RKO (cell line): Measurements from ENCODE around the gene JAKMIP3.

Experiments
- DNase-seq: peaks from one replicate; pipeline ENCODE4 v3.0.0-alpha.2; 2016; ENCODE audit warnings: low spot score

The JAKMIP3 gene

DNA sequence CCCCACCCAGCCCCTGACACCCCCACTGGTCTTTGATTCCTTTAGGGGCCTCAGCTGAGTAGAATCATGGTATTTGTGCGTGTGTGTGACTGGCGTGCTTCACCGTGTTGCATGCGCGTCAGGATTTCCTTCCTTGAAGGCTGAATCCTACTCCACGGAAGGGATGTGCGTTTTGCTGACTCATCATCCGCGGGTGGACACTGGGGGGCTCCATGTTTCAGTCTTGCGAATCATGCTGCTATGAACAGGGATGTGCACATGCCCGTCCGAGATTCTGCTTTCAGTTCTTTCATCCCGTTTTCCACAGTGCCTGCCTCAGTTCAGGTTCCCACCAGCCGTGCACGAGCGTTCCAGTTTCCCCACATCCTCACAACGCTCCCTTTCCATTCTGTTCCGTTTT is 20.9 kb upstream of the JAKMIP3 start:
- DNase-seq: no peak

DNA sequence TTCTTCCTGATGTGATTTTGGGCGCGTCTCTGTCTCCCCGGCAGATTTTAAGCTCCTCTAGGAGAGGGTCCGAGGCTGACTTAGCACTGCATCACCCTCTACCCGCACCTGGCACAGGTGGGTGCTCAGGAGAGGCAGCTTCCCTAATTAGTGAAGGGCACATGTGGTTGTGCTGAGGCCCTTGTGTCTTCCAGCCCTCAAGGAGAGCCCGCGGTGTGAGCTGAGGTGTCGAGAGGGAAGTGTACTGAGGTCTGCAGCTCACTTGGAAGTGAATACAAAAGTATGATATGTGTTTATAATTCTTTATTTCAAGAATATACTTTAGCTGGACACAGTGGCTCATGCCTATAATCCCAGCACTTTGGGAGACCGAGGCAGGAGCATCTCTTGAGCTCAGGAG is 20.4 kb upstream of the JAKMIP3 start:
- no peak for DNase-seq

DNA sequence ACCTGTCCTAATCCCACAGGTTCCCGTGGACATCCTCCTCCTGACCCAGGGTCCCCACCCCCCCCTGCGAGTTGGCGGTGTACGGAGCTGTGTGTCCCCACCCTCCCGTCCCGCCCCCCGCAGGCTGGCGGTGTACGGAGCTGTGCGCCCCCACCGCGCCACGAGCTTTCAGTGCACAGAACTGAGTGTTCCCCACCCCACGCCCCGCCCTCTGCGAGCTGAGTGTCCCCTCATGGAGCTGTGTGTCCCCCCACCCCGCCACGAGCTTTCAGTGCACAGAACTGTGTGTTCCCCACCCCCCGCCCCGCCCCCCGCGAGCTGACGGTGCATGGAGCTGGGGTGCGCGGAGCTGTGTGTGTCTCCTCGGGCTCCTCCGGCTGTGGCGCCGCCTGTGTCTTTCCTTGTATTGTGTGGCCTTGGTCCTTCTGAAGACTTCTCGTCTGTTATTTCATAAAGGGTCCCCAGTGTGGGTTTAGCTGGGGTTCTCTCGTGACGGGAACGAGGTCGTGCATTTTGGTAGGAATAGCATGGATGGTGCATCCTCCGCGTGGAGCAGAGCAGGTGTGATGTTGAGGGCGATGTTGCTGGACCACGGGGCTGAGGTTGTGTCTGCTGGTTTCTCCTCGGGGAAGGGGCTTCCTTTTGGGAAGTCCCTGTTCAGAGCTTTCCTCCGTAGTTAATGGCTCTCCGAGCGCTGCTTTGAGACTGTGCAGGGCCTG is 18.0 kb upstream of the JAKMIP3 start:
- DNase-seq: no peak

DNA sequence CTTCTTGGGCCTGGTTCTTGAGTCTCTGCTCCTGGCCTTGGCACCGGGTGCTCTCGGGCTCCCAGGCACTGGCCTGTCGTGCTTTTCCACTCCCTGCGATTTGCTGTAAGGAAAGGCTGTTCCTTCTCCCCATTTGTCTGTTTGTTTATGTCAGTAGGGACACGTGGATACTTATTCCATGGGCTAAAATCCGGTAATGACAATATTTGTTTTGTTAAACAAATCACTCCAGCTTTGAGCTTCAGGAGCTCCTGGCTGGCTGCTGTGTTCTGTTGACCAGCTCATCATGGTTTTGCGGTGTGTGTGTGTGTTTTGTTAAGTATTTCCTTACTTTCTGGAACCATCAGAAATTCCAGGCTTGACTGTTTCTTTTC is 17.5 kb upstream of the JAKMIP3 start:
- no peak for DNase-seq

DNA sequence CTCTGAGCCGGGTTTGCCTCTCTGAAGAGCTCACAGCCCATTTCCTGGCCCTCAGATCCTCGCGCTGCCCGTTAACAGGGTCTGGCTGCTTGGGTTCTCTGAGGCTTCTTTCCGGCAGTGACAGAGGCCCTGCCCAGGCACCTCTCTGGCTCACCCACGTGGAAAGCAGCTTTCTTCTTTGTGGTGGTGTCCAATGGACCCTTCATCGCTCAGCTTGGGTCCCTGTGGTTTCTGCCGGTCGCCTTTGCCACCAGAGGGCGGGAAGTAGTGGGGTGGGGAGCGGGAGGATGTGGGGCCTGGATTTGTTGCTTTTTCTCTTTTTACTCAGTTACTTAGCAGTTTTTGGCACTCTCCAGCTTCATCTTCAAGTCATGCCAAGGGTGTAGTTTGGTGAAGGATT is 15.6 kb upstream of the JAKMIP3 start:
- no peak for DNase-seq

DNA sequence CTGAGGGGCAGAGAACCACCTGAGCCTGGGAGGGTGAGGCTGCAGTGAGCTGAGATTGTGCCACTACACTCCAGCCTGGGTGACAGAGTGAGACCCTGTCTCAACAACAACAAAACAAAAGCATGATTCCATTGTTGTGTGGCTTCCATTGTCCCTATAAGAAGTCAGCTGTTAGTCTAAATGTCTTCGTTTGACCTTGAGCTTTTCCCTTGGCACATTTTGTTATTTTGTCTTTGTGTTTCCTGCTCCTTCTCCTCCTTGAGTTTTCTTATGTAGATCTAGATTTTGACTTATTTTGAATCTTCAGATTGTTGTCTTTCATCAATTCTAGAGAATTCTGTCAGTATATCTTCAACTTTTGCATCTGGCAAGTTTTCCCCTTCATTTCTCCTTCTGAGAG is 13.6 kb upstream of the JAKMIP3 start:
- no peak for DNase-seq

DNA sequence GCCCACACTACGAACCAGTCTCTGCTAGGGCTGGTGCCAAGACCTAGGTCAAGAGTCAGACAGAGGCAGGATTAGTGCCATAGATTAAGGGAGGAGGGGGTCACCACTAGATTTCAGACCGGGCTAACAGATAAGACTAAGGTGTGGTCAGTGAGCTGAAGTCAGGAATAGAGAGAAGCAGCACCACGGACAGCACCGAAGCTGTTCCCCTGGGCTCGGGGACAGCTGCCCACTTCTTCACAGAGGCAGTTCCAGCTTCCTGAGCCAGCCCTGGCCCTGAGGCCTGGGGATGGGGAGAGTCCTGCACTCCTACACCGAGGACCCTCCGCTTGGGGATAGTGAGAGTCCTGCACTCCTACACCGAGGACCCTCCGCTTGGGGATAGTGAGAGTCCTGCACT is 11.2 kb upstream of the JAKMIP3 start:
- DNase-seq: no peak

DNA sequence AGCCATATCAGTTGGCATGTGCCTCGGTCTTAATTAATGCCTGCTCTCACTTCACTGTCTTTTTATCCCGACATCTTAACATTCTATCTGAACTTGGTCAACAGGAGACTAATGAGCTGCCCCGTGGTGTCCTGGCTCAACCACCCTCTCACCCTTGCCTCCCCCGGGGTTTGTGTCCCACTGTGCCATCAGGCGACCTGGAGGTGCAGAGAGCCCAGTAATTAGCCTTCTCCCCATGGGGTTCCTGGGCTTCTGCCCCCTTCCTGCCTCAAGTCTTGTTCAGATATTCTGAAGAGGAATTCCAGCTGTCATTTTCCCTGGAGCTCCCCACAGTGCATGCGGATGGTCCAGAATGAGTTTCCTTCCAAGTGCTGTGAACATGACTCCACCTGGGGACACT is 10.1 kb upstream of the JAKMIP3 start:
- DNase-seq: no peak

DNA sequence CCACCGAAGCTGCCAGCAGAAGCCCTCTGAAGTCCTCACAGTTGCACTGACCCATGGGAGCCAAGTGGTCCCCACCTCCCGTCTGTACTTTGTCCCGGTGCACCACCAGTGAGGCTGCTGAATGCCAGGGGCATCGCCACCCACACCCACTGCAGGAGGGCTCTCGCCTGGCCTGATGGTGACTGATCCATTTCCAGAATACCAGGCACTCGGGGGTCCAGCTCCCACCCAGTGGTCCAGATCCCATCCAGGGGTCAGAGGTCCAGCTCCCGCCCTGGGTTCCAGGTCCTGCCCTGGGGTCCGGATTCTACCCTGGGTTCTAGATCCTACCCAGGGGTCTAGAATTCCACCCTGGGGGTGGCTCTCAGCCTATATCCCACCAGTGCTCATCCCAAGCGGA is 9.1 kb upstream of the JAKMIP3 start:
- DNase-seq: no peak

DNA sequence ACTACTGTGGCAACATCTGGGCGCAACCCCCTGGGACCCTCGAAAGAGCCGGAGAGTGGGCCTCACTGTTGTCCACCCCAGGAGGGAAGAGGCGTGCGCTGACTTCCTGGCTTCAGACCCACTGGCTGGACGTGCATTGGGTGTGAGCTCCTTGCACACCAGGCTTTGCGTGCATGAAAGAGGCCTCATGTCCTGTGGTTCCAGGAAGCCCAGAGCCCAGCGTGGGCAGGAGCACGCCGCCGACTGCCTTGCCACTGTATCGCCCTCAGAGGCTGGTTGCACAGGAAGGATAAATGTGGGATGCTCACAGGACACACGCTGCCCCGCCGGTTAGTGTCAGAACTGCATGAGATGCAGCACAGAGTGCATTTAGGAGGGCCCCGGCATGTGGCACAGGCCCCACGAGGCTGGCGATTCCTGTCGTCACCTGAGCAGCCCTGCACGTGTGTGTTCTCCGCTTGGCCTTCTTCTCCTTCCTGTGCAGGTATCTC is 8.5 kb upstream of the JAKMIP3 start:
- no peak for DNase-seq

DNA sequence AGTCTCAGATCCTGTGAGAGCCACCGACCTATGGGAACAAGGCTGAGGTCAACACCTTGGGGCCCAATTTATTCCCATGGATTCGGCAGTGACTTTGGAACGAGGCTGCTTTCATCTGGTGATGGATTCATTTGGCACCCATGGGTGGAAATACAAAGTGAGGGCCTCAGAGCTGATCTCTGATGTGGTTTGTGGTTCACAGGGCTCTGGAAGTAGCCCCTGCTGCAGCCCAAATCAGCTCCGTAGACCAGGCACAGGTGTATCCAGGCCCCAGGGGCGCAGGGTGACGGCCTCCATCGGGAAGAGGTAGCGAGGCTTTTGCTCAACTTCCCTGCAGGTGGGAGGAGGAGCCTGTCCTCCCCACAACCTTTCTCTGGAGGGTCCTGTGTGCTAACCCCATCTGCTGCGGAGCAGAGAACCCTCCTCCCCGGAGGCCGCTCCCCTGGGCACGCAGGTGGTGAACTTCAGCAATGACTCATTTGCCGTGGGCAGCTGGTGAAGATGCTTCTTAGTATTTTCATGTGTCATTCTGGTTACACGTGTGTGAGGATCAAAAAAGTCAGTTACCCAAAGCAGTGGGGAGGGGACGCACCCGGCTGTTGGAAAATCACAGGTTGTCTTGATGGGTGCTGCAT is 7.5 kb upstream of the JAKMIP3 start:
- no peak for DNase-seq

DNA sequence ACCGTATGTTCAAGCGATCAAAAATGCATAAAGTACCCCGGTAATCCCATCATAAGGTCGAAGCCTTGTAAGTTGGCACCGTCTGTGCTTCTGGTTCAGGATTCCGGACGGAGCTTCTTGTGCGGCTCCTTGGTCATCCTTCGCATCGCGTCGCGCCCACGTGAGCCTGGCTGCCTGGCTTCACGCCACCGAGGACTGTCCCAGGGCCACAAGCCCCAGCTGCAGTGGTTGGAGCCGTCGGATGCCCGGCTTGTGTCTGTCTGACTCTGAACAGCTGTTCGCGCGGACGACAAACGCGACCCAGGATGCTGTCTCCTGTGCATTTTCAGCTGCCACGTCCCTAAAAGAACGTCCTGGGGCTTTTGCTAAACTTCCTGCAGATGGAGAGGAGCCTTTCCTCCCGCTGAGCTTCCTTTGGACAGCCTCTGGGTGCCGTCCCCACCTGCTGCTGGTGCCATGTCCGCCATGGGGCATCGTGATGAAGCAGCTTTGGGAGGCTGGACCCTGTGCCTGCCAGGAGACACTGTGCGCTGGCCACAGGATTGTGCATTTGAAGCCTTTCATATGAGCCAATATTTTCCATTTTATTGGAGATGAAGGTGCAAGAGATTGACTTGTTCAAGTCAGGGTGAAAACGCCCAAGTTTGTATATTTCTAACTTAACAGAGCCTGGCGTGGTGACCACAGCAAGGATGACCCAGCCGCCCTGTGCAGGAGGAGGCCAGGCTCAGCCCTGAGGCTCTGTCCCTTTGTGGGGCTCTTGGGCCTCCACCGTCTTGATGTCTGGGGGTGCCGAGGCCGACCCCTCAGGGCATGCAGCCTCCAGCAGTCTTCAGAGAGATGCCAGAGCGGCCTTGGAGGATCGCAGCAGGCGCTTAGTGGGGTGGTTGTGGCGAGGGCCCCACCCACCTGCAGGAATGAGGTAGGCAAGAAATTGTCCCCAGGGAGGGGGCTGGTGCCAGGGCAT is 6.7 kb upstream of the JAKMIP3 start:
- DNase-seq: no peak

DNA sequence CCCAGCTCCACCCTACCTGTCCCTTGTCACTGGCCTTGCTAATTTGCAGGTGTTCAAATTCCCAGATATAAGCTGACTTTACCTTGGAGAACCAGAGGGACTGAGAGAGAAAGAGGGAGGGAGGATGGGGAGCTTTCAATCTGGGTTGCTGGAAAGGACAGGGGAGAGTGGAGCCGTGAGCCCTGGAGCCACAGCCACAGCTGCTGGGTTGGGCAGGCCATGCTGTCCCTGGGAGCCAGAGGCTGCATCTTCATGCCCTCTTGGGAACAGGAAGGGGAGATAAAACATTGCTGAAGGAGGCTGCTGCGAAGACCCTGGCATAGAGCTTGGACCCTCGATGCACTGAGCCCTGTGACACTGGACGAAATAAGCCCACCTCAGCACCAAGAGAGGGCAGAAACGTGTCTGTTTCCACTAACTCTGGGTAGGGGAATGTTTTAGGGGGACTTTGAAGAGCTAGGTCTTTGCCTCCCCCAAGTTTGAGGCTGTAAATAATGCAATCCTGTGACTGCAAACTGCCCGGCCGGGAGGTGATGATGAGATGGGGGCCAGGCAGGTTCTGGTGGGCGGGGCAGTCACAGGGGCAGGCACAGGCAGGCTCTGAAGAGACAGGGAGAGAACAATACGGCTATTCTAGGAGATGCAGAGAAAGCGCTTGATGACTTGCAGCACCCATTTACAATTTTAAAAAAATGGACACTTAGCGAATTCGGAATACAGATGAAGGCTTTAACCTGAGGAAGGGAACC is 5.8 kb upstream of the JAKMIP3 start:
- DNase-seq: no peak

DNA sequence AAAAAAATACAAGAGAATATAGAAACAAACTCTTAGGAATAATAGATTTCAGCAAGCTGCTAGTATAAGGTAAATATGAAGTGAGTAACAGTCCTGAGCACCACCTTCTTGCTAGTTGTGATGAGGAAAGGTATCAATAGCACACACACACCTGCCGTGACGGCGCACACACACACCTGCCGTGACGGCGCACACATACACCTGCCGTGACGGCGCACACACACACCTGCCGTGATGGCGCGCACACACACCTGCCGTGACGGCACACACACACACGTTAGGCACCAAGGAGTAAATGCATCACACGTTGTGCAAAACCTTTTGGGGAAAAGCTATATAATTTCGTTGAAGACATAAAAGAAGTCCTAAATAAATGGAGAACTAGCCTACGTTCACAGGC is 4.7 kb upstream of the JAKMIP3 start:
- DNase-seq: no peak

DNA sequence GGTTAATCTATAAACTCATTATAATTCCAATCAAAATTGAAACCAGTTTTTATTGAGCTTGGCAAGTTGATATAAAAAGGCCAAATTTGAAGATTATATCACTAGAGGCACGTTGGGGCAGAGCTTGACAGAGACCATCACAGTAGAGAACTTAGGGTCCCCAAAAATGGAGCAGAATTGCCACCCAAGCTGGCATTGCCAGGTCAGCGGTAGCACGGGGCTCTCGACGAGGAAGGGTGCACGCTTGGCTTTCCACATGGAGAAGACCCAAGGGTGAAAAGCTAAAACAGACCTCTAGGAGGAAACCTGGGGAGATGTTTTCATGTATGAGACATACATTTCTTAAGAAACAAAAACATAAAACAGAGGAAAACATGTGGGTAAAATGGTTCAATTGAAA is 4.3 kb upstream of the JAKMIP3 start:
- no peak for DNase-seq

DNA sequence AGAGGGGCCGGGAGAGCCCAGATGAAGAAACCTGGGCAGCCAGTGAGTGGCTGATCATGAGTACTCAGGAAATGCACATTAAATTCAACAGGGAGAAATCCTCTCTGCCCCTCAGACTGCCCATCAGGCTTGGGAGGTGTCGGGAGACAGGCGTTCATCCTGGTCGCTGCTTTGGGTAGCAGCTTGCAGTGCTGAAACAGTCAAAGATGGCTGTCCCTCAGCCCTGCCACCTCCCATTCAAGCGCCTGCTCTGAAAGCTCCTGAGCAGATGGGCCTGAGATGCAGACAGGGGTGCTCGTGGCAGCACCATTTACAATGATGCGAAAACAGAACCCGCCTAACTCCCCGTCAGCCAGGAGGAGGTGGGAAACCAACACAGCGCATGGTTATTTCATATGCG is 3.6 kb upstream of the JAKMIP3 start:
- no peak for DNase-seq

DNA sequence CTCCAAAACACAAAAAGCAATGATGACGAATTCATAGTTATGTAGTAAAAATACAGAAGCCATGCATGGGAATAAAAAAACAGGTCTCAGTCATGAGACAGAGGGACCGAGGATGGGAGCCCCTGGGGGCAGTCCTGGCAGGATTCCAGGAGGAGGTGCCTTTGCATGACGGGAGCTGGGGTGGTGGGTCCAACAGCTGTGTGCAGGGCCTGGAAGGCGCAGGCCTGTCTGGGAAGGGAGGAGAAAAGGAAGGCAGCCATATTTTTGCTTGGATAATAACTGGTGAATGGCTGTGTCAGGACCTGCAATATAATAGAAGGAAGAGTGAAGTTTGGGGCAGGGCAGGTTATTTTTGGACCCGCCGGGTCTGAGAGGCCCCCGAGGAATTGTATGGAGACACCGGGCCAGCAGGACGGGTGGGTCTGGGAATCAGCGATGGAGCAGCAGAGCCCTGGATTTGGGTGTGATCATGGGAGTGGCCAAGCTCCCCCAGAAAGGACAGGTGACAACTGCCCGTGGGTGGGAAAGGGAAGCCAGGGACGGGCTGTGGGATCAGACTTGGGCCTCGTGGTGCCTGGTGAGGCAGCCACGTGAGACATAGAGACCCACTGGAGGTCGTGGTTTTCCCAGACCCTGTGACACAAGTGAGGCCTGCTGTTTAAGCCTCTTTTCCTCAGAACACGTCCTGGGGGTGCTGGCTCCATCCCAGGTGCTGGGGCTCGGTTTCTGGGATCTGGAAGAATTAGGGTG is 2.9 kb upstream of the JAKMIP3 start:
- no peak for DNase-seq

DNA sequence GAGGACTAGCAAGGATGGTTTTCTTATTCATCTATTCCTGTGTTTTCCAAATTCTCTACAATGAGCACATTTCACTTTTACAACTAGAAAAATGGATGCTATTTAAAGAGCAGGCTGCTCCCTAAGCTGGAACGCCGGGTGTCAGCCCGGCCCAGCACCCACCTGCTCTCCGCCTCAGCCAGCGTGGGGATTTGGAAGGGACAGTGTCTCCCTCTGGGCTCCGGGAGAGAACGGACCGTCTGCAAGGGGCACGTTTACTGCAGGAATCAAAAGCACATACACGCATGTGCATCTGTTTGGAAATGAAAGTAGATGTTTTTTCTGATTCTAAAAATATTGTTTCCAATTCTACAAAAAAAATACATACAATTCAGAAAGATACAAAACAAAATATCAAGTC is 2.3 kb upstream of the JAKMIP3 start:
- no peak for DNase-seq

DNA sequence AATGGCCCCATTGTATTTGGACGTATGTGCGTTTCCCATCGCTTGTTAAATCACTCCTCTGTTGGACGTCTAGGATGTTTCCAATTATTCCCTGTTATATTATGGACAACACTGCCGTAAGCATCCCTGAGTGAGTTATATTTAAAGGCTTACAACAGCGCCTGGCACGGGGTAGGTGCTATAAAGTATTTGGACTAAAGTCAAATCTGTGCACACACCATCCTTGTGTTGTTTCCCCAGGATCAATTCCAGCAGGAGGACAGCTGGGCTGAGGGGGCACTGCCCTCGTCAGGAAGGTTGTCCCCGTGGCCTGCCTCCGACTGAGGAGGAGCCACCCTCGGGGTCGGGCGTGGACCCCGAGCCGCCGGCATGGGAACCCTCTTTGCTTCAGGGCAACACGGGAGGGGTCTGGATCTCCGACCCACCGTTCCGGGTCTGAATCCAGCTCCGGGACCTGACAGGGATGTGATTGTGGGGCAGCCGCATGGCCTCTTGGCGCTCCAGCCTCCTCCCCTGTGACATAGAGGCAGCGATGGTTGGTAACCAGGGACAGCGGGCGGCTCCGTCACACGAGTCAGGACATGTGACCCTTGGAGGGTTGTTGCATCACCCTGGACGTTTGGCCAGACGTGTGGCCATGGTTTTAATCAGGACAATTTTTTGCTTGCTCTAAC is 1.5 kb upstream of the JAKMIP3 start:
- DNase-seq: no peak

DNA sequence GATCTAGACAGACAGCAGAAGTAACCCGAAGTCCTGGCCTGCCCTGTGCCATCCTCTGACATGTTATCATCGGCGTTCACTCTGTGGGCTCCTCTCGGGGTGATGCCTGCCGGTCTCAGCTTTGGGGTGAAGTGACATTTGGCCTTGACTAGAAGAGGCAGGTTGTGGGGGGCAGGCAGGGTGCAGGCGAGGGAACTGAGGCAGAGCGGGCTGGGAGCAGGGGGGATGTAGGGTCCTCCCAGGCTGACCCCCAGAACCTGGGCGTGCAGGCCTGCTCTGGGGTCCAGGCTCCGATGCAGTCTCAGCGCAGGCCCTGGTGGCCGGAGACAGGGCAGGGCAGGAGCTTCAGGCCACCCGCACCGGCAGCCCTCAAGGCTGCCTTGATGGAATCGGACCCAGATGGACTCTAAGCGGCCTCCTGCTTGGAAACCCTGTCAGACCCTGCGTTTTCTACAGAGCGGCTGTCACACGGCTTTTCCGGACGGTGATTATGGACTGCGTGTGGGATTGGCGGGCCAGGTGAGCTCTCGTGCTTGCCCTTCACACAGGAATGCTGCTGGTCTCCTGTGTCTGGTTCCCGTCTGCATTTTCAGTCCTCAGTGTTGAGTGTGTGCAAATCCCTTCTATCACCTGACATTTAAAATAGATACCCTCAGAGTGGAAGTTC is 842 bp upstream of the JAKMIP3 start:
- no peak for DNase-seq
